Heart right ventricle (tissue), 16 donors: ENCODE data around the gene GCK. TPM values are rescaled to one million over a fixed set of nuclear protein-coding genes. Genes with fewer than 3 reads are reported as not detected.

Source experiments
- ATAC-seq, 8 donors: fragments of 200-7000 bp; cut with Tn5 transposase; one replicate each; pipeline ENCODE4 v1.9.1; 2020; ENCODE audit warnings: mild to moderate bottlenecking in 8 of 8, moderate library complexity in 8 of 8, moderate number of reproducible peaks in 1 of 8
- DNase-seq, 2 donors: peaks; one replicate each; pipeline ENCODE4 v3.0.0-alpha.2; 2020
- H3K27ac ChIP-seq, 10 donors: fragments of 200-600 bp; sonication (generic) in 2 of 10; one replicate each; pipeline versions ENCODE4 v1.5.0 to v1.8.0; 2020 to 2022; ENCODE audit warnings: mild to moderate bottlenecking in 3 of 10
- H3K27me3 ChIP-seq, 7 donors: fragments of 200-600 bp; one replicate each; pipeline ENCODE4 v1.8.0; 2021 to 2022; ENCODE audit warnings: mild to moderate bottlenecking in 2 of 7
- H3K36me3 ChIP-seq, 9 donors: fragments of 200-600 bp; sonication (generic) in 1 of 9; one replicate each; pipeline versions ENCODE4 v1.5.0 to v1.8.0; 2020 to 2022; ENCODE audit warnings: mild to moderate bottlenecking in 2 of 9
- H3K4me1 ChIP-seq, 9 donors: fragments of 200-600 bp; sonication (generic) in 1 of 9; one replicate each; pipeline versions ENCODE4 v1.5.0 to v1.8.0; 2020 to 2022; ENCODE audit warnings: mild to moderate bottlenecking in 4 of 9
- H3K4me3 ChIP-seq, 10 donors: fragments of 200-600 bp; sonication (generic) in 2 of 10; one replicate each; pipeline versions ENCODE4 v1.5.0 to v1.8.0; 2020 to 2022; ENCODE audit warnings: mild to moderate bottlenecking in 7 of 10, moderate library complexity in 2 of 10
- H3K9me3 ChIP-seq, 11 donors: fragments of 200-600 bp in 10 of 11; sonication (generic) in 2 of 11; one replicate each; pipeline versions ENCODE4 v1.5.0 to v1.8.0; 2013 to 2022; ENCODE audit warnings: mild to moderate bottlenecking in 2 of 11, control low read depth in 1 of 11, moderate library complexity in 1 of 11
- WGBS, 2 donors: extraction: QIAGEN DNeasy Blood & Tissue Kit; methylation state at CpG; one replicate each; pipeline ENCODE4 v1.1.7; 2013; ENCODE audit warnings: inconsistent platforms in 1 of 2; 5-methylcytosine and 5-hydroxymethylcytosine counted together
- intact Hi-C, 10 donors: fragments of 100-400 bp; cut with DNase I; formaldehyde crosslinking; loops; one replicate each; pipeline versions ENCODE4 v1.11.1 to v1.14.2; 2022
- polyA plus RNA-seq, 2 donors: library from polyadenylated mRNA; stranded (reverse); fragments of 200-250 nt; gene quantifications; one replicate each; pipeline ENCODE4 v1.2.3, GENCODE V29; 2013
- total RNA-seq, 10 donors: library from RNA; stranded (reverse); fragmentation: NEBNext Ultra II Directional in 3 of 10; extraction: Animal tissue kit (Norgen Biotek cat#: 25700) in 3 of 10; gene quantifications; one replicate each; pipeline versions ENCODE4 v1.2.1 to v1.2.4, GENCODE V29; 2021 to 2023
- TF ChIP-seq, protein P1 (sequence below), 9 donors: fragments of 200-600 bp; sonication (generic) in 2 of 9; IDR thresholded peaks; one replicate each; pipeline versions ENCODE4 v1.5.0 to v1.8.0; 2021 to 2022; ENCODE audit warnings: antibody characterized with exemption in 9 of 9, mild to moderate bottlenecking in 5 of 9, moderate library complexity in 1 of 9
- donor health status: Arrhythmogenic right ventricular cardiomyopathy.
- donor health status: ischemic (EF 13 %, LVEDD 7.1; RV severe dilation, severe dysfunction).
- donor health status: healthy with polysubstance abuse.
- donor health status: DM: no; HTN: yes; CAD: no.
- donor health status: DM: no; HTN: no; CAD: no.
- donor health status: ischemic (EF 25% LVEDD 6.9; RV normal size, moderate dysfunction).
- donor health status: ischemic (EF 25% LVEDD 5.7; RV mildly dilated, moderate dysfunction).
- donor health status: healthy.
- donor health status: DM: yes; HTN: yes; CAD: no.
- donor health status: Ischemic cardiomyopathy.
- donor health status: ischemic (EF 35%, LVEDD 5.7; RV mildly dilated, moderate dysfunction).
- donor health status: nonischemic (EF 11% LVEDD 7.7; RV severe dilation, severe dysfunction).
- donor health status: DM: yes; HTN: yes; CAD: no.
- donor health status: PGD.
- donor health status: ischemic (EF 29% LVEDD 5.4; RV normal size, mild dysfunction).
- donor health status: nonischemic (EF 23%, LVEDD 6.1; RV moderate dilation, normal function).

The GCK gene
- total and polyA plus RNA-seq, 12 donors: 0.50 to 6.0 (median 1.5) TPM

DNA sequence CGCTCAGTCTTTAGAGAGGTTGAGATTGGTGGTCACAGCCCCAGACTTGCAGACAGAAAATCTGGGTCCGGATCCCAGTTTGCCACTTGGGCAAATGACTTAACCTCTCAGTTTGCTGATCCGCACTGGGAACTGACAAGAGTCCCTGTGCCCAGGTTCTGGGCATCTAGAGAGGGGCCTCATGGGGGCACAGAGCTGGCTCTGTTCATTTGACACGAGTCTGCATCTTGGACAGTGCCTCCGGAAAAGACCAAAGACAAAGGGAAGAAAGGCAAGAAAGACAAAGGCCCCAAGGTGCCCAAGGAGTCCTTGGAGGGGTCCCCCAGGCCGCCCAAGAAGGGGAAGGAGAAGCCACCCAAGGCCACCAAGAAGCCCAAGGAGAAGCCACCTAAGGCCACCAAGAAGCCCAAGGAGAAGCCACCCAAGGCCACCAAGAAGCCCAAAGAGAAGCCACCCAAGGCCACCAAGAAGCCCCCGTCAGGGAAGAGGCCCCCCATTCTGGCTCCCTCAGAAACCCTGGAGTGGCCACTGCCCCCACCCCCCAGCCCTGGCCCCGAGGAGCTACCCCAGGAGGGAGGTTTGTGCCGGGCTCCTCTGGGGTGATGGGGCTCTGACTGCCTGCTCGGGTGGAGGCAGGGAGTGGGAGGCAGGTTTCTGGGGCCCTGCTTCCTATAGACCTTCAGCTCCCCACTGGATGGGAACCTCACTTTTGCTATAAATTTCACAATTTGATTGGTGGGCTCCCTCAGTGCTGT lies 82.8 kb downstream of the GCK start:
- peaks cover 0 to 26% (median 0%) of the 10 kb centered on the region in 7 donors for H3K27me3 ChIP-seq
- WGBS, 2 donors: 91 to 97% methylated on average over 10 of the region's 10 CpGs
- peaks cover 0 to 42% (median 0%) of the 10 kb centered on the region in 9 donors for H3K36me3 ChIP-seq
- DNase-seq (no peak), ATAC-seq (no peak)
- peak overlapping the region in 4 of 10 donors; percentile 47 to 66 (median 62) for H3K4me3 ChIP-seq
- peaks cover 3 to 49% (median 15%) of the 10 kb centered on the region in 9 donors for H3K4me1 ChIP-seq
- TF ChIP-seq, protein P1, sequence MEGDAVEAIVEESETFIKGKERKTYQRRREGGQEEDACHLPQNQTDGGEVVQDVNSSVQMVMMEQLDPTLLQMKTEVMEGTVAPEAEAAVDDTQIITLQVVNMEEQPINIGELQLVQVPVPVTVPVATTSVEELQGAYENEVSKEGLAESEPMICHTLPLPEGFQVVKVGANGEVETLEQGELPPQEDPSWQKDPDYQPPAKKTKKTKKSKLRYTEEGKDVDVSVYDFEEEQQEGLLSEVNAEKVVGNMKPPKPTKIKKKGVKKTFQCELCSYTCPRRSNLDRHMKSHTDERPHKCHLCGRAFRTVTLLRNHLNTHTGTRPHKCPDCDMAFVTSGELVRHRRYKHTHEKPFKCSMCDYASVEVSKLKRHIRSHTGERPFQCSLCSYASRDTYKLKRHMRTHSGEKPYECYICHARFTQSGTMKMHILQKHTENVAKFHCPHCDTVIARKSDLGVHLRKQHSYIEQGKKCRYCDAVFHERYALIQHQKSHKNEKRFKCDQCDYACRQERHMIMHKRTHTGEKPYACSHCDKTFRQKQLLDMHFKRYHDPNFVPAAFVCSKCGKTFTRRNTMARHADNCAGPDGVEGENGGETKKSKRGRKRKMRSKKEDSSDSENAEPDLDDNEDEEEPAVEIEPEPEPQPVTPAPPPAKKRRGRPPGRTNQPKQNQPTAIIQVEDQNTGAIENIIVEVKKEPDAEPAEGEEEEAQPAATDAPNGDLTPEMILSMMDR (IDR thresholded peaks at IDR 0.05): no peak
- intact Hi-C loops: no loop called here
- H3K27ac ChIP-seq: peak overlapping the region in 3 of 10 donors; percentile 84 to 91 (median 85)
- H3K9me3 ChIP-seq: no peaks in the 10 kb centered on the region

DNA sequence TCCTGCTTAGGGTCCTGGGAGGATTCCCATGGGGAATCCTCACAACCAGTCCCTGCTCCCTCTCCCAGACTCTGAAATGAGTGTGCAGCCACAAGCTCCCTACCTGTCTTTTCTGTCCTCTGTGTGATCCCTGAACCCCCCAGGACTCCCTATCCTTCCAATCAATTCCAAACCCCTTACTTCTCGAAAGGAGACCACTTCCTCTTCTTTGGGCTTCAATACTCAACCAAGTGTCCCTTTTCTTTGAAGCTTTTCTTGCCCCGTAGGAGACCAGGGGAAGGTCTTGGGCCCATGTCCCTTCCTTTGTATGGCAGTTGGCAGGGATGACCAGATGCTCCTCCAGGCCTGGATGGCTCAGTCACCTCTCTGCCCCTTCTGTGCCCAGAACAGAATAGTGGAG lies 83.4 kb downstream of the GCK start:
- Histone ChIP-seq H3K9me3 (no peaks in the 10 kb centered on the region), H3K27ac (peak overlapping the region in 8 of 10 donors; percentile 63 to 91 (median 82)), H3K4me3 (peak overlapping the region in 8 of 10 donors; percentile 47 to 66 (median 60)), H3K27me3 (peaks cover 0 to 26% (median 0%) of the 10 kb centered on the region in 7 donors), H3K4me1 (peaks cover 3 to 55% (median 19%) of the 10 kb centered on the region in 9 donors), H3K36me3 (peaks cover 0 to 36% (median 0%) of the 10 kb centered on the region in 9 donors)
- ATAC-seq: no peak
- 84 to 89% methylated on average over 2 of the region's 2 CpGs for whole genome bisulfite sequencing, 2 donors
- DNase-seq: no peak
- TF ChIP-seq, protein P1 (IDR thresholded peaks at IDR 0.05): no peak
- intact Hi-C loops: no loop called here

DNA sequence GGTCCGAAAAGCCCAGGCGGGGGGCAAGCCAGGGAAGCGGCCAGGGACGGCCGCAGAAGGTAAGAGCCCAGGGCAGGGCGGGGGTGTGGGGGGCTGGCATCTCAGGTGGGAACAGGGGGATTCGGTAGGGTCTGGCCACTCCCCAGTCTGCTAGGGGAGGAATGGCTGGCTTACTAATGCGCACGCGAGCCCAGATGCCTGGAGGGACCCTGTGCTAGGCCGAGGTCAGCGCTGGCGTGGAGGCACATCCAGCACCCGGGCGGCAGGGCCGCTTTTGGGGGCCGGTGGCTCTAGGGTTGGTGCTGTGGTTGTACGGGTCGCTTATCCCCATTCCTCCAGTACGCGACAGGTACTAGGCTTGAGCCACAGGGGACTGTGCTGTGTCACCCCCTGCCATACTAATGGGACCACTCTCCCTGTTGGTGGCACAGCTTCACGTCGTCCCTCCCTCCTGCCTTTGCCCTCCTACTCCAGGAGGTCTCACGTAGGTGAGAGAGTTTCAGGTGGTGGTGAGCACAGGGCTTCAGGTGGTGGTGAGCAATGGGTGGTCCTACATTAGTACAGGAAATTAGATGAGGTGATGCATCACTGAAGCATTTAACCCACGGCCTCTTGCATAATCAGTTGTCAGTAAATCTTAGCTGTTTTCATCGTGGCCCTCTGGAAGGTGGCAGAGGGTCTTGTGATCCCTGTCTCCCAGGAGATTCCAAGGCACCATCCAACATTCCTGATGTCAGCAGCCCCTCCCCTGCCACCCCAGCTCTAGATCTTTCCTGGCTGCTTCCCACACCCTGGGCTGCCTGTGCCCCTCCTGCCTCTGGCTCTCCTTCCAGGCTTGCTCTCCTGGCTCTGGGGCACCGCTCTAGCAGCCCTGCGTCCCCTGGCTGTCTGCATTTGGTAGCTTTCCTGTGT lies 84.1 kb downstream of the GCK start:
- peaks cover 3 to 57% (median 20%) of the 10 kb centered on the region in 9 donors for H3K4me1 ChIP-seq
- H3K27ac ChIP-seq: peak overlapping the region in 9 of 10 donors; percentile 54 to 91 (median 80)
- no peaks in the 10 kb centered on the region for H3K9me3 ChIP-seq
- TF ChIP-seq, protein P1 (IDR thresholded peaks at IDR 0.05): no peak
- ATAC-seq: peak in 6 of 8 donors; percentile 14 to 48 (median 23)
- peak overlapping the region; percentile 38 to 66 (median 60) for H3K4me3 ChIP-seq
- peaks cover 0 to 26% (median 0%) of the 10 kb centered on the region in 7 donors for H3K27me3 ChIP-seq
- H3K36me3 ChIP-seq: peaks cover 0 to 29% (median 0%) of the 10 kb centered on the region in 9 donors
- 43 to 44% methylated on average over 28 of the region's 28 CpGs for WGBS, 2 donors
- intact Hi-C loops: no loop called here
- no peak for DNase-seq
